AG09319 (cell line): ENCODE data around the gene DENND6B.

ENCODE experiments used
- DNase-seq: peaks from one replicate; pipeline ENCODE4 v3.0.0-alpha.2; 2010; ENCODE audit warnings: low read depth; ENCODE audit errors: extremely low read depth
- TF ChIP-seq, protein P1 (sequence below): IDR thresholded peaks from 2 replicates; pipeline ENCODE4 v1.5.1; 2011; ENCODE audit warnings: low read depth, mild to moderate bottlenecking, inconsistent platforms, low read length, moderate library complexity

DENND6B gene

DNA sequence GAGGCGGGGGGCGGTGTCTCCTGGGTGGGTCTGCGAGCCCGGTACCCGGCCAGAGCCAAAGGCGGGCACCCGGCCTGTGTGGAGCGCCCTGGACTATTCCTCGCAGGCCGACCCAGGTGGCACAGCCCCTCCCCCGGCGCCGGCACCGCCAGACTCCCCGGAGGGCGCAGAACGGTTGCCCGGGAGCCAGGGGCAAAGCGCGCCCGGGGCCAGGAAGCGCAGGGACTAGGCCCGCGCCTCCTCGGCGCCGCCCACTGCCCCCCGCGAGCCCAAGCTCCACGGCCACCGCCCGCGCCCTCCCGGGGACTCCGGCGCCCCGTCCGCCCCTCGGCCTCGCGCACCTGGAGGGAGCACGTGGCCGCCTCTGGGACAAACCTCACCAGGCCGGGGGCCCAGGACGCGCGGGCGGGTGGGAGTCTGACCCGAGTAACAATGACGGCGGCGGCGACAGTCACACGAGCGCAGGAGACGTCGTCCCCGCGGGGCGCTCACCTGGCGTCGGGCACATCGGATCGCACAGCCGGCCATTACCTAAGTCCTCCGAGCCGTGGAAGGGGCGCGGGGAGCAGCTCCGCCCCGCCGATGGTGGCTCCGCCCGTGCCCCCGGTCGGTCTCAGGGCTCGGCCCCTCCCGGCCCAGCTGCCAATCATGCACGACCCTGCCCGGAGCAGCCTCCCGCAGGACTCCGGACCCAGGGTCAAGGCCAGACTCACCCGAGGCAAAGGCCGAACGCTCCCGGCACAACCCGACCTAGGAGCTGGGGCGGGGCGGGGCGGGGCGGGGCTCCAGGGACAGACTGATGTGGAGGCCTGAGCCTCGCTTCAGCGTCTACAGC lies 26.8 kb downstream of the DENND6B start:
- TF ChIP-seq, protein P1, sequence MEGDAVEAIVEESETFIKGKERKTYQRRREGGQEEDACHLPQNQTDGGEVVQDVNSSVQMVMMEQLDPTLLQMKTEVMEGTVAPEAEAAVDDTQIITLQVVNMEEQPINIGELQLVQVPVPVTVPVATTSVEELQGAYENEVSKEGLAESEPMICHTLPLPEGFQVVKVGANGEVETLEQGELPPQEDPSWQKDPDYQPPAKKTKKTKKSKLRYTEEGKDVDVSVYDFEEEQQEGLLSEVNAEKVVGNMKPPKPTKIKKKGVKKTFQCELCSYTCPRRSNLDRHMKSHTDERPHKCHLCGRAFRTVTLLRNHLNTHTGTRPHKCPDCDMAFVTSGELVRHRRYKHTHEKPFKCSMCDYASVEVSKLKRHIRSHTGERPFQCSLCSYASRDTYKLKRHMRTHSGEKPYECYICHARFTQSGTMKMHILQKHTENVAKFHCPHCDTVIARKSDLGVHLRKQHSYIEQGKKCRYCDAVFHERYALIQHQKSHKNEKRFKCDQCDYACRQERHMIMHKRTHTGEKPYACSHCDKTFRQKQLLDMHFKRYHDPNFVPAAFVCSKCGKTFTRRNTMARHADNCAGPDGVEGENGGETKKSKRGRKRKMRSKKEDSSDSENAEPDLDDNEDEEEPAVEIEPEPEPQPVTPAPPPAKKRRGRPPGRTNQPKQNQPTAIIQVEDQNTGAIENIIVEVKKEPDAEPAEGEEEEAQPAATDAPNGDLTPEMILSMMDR, result no peak

DNA sequence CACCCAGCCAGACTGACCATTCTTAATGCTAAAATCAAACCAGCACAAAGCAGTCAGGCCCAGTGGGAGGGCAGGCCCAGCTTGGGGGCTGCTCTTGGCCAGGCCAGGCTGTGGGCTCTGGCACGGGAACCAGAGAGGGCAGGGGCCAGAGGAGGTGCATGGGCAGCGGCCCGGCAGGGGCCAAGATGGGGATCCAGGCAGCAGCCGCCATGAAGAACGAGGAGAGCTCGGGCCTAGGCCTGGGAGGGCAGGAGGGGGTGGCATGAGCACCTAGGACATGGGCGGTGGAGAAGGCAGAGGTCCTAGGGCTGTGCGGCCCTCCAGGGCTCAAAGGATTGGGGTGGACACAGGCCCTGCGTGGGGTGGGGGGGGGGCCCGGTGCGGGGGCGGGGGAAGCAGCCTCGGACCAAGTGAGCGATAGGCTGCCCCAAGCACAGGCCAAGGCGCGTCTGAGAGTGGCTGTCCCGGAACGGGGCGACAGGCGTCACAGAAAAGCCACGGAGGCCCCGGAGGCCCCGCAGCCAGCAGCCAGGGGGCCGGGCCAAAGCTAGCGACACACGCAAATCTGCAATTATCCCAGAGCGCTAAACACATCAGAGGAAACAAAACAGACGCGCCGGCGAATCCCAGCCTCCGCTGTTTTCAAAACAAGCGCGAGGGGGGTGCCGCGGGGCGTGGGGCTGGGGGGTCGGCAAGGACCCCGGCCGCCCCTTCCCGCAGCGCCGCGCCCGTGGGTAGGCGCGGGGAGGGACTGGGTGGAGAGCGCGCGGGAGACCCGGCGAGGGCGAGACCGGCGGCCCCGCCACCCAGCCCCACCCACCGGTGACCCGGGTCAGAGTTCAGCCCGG lies 27.7 kb downstream of the DENND6B start:
- DNase-seq, result no peak

More for the DNA sequence above, 26.8 kb downstream of the DENND6B start:
- no peak for DNase-seq

DNA sequence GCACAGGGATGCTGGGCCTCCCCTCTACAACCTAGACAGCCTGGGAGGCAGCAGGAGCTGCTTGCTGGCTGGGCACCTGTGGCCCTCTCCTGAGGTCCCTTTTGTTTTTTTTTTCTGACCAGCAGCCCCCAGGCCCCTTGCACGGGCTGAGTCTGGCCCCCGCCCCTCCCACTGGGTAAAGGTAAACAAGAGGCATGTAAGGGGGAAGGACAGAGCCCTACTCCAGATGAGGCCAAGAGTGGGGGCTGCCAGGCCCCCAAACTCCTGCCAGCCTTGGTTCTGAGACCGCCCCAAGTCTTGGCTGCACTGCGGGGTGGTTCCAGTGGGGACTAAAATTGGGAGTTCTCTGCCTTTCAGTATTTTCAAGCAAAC lies 28.6 kb downstream of the DENND6B start:
- TF ChIP-seq, protein P1, result no peak
- DNase-seq, result no peak

More for the DNA sequence above, 27.7 kb downstream of the DENND6B start:
- TF ChIP-seq, protein P1, result no peak

DNA sequence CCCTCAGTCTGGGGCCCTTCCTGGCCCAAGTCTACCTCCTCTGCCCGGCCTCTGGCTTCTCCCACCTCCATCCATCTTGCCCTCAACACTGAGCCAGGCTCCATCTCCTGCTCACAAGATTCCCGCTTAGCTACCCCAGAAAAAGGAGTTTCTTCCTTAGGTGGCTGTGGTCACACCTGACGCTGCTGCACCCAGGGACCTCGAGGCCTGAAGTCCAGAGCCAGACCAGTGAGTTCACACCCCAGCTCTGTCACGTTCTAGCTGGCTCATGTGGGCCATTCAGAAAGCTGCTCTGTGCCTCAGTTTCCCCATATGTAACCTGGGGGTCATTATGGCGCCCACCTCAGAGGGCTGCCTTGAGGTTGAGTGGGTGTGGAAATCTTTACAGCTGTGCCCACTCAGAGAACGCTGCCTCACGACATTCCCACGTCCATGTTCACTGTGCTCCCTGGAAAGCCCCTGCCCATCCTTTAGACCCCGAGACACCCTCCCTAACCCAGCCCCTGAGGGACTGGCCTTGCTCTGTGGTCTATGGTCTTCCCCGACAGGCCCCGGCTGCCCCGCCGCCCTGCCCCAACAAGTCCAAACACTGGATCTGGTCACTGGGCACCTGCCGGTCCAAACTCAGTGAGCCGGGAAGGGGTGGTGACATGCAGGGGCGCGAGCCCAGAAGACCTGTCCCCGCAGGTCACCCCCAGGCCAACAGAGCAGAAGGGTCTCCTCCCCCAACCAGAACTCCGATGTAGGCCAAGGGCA lies 29.1 kb downstream of the DENND6B start:
- DNase-seq, result no peak
- TF ChIP-seq, protein P1, result no peak

DNA sequence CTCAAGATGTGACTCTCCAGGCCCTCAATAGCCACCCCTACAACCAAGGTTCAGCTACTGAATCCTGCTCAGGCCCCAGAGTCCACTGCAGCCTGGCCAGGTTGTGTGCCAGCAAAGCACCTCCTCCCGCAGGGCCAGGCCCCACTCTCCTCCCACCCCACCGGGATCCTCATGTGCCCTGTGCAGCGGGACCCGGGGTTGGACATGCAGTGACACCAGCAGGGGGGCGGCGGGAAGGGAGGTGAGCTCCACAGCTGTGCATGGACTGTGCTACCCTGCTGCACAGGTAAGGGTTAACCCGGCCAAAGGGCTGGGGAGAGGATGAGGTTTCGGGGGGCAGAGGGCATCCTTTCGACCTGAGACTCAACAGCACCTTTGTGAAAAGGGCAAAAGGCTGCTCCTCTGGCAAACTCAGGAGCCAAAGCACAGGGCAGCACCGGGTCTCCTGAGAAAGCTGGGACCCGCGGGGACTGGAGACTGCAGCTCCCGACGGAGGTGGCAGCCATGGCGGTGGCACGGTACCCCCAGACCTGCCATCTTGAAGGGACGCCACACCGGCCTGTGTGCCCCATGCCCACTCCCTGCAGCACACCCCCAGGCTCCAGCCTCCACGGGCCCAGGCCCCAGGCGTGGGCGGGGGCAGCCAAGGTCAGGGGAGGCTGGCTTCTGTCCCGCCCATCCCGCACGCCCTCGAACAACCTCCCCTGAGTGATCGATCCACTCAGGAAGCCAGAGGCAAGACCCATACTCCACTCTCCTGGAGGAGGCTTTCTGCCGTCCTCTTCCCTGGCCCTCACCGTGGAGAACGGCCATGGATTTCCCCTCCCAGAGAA lies 29.9 kb downstream of the DENND6B start:
- TF ChIP-seq, protein P1, result no peak
- no peak for DNase-seq

DNA sequence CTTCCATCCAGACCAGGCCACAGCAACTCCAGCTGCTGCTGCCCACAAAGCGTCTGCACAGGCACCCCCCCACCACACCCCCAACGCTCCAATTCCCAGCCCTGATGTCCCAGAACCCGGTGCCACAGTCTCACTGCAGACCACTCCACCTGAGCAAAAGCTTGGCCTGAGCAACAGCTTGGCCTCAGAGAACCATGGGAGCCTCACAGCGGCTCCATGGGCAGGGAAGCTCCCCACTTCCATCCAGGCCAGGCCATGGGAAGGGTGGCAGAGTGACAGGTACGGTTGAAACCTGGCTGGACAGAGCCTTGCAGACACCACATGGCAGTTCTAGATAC lies 32.5 kb downstream of the DENND6B start:
- DNase-seq, result no peak
- TF ChIP-seq, protein P1, result no peak
